SK-N-SH treated with all-trans-retinoic acid at 6 μM for 48 hours (cell line): ENCODE data around the gene ELMO1.

Experiments used
- ATAC-seq: fragments of 200-7000 bp; cut with Tn5 transposase; 3 replicates; pipeline ENCODE4 v1.9.1; 2020; ENCODE audit warnings: mild to moderate bottlenecking, moderate library complexity
- ARNTL ChIP-seq: fragments of 450-650 bp; formaldehyde crosslinking; IDR thresholded peaks from 2 replicates; pipeline ENCODE4 v1.5.0; 2020; ENCODE audit warnings: low read depth, mild to moderate bottlenecking, moderate library complexity, borderline replicate concordance
- CSDC2 ChIP-seq: fragments of 250-450 bp; sonication (Bioruptor Pico); IDR thresholded peaks from 2 replicates; pipeline ENCODE4 v1.5.0; 2020; ENCODE audit warnings: mild to moderate bottlenecking, moderate library complexity
- CSRNP3 ChIP-seq: fragments of 250-450 bp; sonication (Bioruptor Pico); IDR thresholded peaks from 2 replicates; pipeline ENCODE4 v1.5.1; 2021; ENCODE audit warnings: mild to moderate bottlenecking, moderate library complexity
- ESRRG ChIP-seq: fragments of 250-450 bp; sonication (Bioruptor Pico); IDR thresholded peaks from 2 replicates; pipeline ENCODE4 v1.6.1; 2021; ENCODE audit warnings: mild to moderate bottlenecking
- GLIS3 ChIP-seq: fragments of 250-450 bp; sonication (Bioruptor Pico); IDR thresholded peaks from 2 replicates; pipeline ENCODE4 v1.5.0; 2020; ENCODE audit warnings: mild to moderate bottlenecking, moderate library complexity
- OSR1 ChIP-seq: fragments of 250-450 bp; sonication (Bioruptor Pico); IDR thresholded peaks from 2 replicates; pipeline ENCODE4 v1.8.0; 2022; ENCODE audit warnings: moderate library complexity, mild to moderate bottlenecking, inconsistent platforms
- POU6F1 ChIP-seq: fragments of 250-450 bp; sonication (Bioruptor Pico); IDR thresholded peaks from 2 replicates; pipeline ENCODE4 v1.8.0; 2021; ENCODE audit warnings: low read depth, mild to moderate bottlenecking, moderate library complexity, borderline replicate concordance
- RARB ChIP-seq: fragments of 250-450 bp; sonication (Bioruptor Pico); IDR thresholded peaks from 2 replicates; pipeline ENCODE4 v1.8.0; 2021; ENCODE audit warnings: mild to moderate bottlenecking, moderate library complexity
- TCF4 ChIP-seq: fragments of 250-450 bp; sonication (Bioruptor Pico); IDR thresholded peaks from 2 replicates; pipeline ENCODE4 v1.8.0; 2021; ENCODE audit warnings: mild to moderate bottlenecking, moderate library complexity, borderline replicate concordance
- TOX ChIP-seq: fragments of 250-450 bp; sonication (Bioruptor Pico); IDR thresholded peaks from 2 replicates; pipeline ENCODE4 v1.8.0; 2021; ENCODE audit warnings: mild to moderate bottlenecking, moderate library complexity, borderline replicate concordance
- ZC3H10 ChIP-seq: fragments of 250-450 bp; sonication (Bioruptor Pico); IDR thresholded peaks from 2 replicates; pipeline ENCODE4 v1.5.1; 2021; ENCODE audit warnings: mild to moderate bottlenecking, moderate library complexity
- ZFP3 ChIP-seq: fragments of 250-450 bp; sonication (Bioruptor Pico); IDR thresholded peaks from 2 replicates; pipeline ENCODE4 v1.5.0; 2020; ENCODE audit warnings: mild to moderate bottlenecking, moderate library complexity
- ZFP30 ChIP-seq: fragments of 450-650 bp; formaldehyde crosslinking; IDR thresholded peaks from 2 replicates; pipeline ENCODE4 v1.5.0; 2022; ENCODE audit warnings: mild to moderate bottlenecking, moderate library complexity
- ZNF565 ChIP-seq: fragments of 450-650 bp; formaldehyde crosslinking; conservative IDR thresholded peaks from 2 replicates; pipeline ENCODE4 v1.5.0; 2020; ENCODE audit warnings: low read depth, mild to moderate bottlenecking, moderate library complexity
- ZNF8 ChIP-seq: fragments of 450-650 bp; formaldehyde crosslinking; IDR thresholded peaks from 2 replicates; pipeline ENCODE4 v1.5.0; 2020; ENCODE audit warnings: mild to moderate bottlenecking, moderate library complexity
- TF ChIP-seq, protein P1 (sequence below): fragments of 250-450 bp; sonication (Bioruptor Pico); IDR thresholded peaks from 2 replicates; pipeline ENCODE4 v1.8.0; 2020; ENCODE audit warnings: mild to moderate bottlenecking, moderate library complexity, borderline replicate concordance
- TF ChIP-seq, protein P2 (sequence below): fragments of 250-450 bp; sonication (Bioruptor Pico); IDR thresholded peaks from 2 replicates; pipeline ENCODE4 v1.5.1; 2020; ENCODE audit warnings: low read depth, mild to moderate bottlenecking, moderate library complexity

The ELMO1 gene

DNA sequence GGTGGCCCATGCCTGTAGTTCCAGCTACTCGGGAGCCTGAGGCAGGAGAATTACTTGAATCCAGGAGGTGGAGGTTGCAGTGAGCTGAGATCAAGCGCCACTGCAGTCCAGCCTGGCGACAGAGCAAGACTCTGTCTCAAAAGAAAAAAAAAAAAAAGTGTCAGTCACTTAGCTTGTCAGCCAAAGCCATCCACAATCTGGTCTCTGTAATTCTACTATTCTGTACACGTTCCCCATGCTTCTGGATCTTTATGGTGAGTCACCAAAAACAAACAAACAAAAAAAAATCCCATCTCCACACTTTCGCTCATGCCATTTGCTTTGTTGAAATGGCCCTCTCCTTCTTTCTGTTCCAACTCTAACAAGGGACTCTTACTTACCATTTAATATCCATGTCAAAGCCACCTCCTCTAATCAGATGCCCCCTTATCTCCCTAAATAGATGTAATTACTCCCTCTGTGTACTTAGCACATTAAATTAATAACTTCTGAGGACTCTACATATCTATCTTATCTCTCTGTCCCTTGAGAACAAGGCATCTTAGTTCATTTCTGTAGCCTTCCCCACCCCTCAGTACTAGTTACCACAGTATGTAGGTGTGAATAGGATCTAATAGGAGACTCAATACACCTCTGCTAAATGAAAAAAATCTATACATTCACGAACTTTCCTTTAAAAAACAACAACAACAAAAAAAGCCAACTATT is 128.4 kb downstream of the ELMO1 start:
- TF ChIP-seq ARNTL (no peak), ESRRG (CRISPR knock-in tag) (no peak), TOX (CRISPR knock-in tag) (no peak), RARB (CRISPR knock-in tag) (no peak), TCF4 (CRISPR knock-in tag) (no peak), ZC3H10 (CRISPR knock-in tag) (no peak), ZFP30 (CRISPR knock-in tag) (no peak), CSRNP3 (CRISPR knock-in tag) (no peak), ZNF8 (no peak), GLIS3 (CRISPR knock-in tag) (no peak), OSR1 (CRISPR knock-in tag) (no peak), CSDC2 (CRISPR knock-in tag) (no peak)
- TF ChIP-seq, protein P1, sequence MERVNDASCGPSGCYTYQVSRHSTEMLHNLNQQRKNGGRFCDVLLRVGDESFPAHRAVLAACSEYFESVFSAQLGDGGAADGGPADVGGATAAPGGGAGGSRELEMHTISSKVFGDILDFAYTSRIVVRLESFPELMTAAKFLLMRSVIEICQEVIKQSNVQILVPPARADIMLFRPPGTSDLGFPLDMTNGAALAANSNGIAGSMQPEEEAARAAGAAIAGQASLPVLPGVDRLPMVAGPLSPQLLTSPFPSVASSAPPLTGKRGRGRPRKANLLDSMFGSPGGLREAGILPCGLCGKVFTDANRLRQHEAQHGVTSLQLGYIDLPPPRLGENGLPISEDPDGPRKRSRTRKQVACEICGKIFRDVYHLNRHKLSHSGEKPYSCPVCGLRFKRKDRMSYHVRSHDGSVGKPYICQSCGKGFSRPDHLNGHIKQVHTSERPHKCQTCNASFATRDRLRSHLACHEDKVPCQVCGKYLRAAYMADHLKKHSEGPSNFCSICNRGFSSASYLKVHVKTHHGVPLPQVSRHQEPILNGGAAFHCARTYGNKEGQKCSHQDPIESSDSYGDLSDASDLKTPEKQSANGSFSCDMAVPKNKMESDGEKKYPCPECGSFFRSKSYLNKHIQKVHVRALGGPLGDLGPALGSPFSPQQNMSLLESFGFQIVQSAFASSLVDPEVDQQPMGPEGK (CRISPR knock-in tag), result no peak
- TF ChIP-seq, protein P2, sequence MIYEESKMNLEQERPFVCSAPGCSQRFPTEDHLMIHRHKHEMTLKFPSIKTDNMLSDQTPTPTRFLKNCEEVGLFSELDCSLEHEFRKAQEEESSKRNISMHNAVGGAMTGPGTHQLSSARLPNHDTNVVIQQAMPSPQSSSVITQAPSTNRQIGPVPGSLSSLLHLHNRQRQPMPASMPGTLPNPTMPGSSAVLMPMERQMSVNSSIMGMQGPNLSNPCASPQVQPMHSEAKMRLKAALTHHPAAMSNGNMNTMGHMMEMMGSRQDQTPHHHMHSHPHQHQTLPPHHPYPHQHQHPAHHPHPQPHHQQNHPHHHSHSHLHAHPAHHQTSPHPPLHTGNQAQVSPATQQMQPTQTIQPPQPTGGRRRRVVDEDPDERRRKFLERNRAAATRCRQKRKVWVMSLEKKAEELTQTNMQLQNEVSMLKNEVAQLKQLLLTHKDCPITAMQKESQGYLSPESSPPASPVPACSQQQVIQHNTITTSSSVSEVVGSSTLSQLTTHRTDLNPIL (CRISPR knock-in tag), result no peak
- ATAC-seq, result no peak

- no peak for TF ChIP-seq POU6F1
- no peak for TF ChIP-seq TCF4 (CRISPR knock-in tag)
- no peak for TF ChIP-seq ZFP30 (CRISPR knock-in tag)
- no peak for TF ChIP-seq CSRNP3 (CRISPR knock-in tag)
- TF ChIP-seq ZNF8, result no peak
- no peak for TF ChIP-seq ZNF565 (CRISPR knock-in tag)
- ATAC-seq, result no peak
These were observed 130.1 kb downstream of the ELMO1 start for GRCh38 chr7:37318541-37318940.

DNA sequence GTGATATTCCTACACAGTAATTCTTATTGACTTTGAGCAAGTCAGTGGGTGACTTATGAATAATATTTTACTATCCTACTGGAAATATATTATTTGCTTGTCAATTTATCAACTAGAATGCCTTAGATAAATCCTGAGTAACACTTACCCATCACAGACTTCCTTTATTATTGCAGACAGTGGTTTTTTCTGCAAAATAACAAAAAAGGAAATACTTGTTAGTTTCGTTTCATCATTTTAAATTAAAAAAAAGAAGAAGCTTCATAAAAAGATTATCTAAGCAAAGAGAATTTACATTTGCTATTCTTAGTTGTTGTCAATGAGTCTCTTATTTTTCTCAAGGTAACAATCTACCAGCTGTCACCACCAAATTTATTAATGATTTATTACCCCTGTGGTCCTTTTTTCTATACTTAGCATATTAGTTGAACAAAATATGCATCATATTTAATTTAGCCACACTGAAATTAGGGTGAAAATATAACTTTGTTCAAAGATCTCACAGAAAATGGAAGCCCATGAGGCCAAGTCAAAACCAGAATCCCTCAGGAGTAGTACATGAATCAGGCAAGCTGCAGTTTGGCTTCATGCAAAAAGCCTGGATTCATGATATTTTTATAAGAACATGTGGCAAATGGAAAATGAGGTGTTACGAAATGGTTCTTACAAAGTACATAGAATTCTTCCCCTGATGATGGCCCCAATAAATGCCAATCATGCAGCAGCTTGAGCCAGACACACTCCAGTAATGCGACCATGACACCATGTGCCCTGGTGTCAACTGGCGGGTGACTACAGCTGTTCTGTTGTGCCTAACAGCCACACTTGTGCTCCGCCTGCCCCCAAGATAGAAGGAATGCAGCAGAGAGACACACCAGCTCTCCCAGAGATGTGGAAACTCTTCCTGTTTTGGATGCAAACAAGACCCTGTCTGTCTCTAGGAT is 132.6 kb downstream of the ELMO1 start:
- no peak for ATAC-seq
- TF ChIP-seq GLIS3 (CRISPR knock-in tag), result no peak
- TF ChIP-seq, protein P2 (CRISPR knock-in tag), result no peak
- TF ChIP-seq, all 23 proteins: peak for 0

GRCh38 chr7:37312608-37313007 is 136.1 kb downstream of the ELMO1 start:
- ATAC-seq, result no peak
- TF ChIP-seq TOX (CRISPR knock-in tag) (no peak), TCF4 (CRISPR knock-in tag) (no peak), RARB (CRISPR knock-in tag) (no peak), ZFP3 (CRISPR knock-in tag) (no peak), ZNF8 (no peak)
- TF ChIP-seq, all 23 proteins: peak for 0
